Thyroid gland (tissue), 4 donors: ENCODE results near the gene MAPK1. TPM values are rescaled to one million over a fixed set of nuclear protein-coding genes. Genes with fewer than 3 reads are reported as not detected.

Experiments
- DNase-seq, 2 donors: peaks; one replicate each; pipeline ENCODE4 v3.0.0-alpha.2; 2019
- H3K27ac ChIP-seq, 3 donors: fragments of 200-600 bp; sonication (generic); 1 replicate in 2 of 3; 2 replicates in 1 of 3; pipeline ENCODE4 v1.5.1; 2016 to 2019; ENCODE audit warnings: mild to moderate bottlenecking in 1 of 3, moderate library complexity in 1 of 3
- H3K27me3 ChIP-seq: fragments of 200-600 bp; sonication (generic); one replicate; pipeline ENCODE4 v1.5.1; 2019
- H3K36me3 ChIP-seq, 2 donors: fragments of 200-600 bp; sonication (generic); one replicate each; pipeline ENCODE4 v1.5.1; 2016 to 2019
- H3K4me1 ChIP-seq, 2 donors: fragments of 200-600 bp; sonication (generic); one replicate each; pipeline ENCODE4 v1.5.1; 2017 to 2019
- H3K4me3 ChIP-seq, 3 donors: fragments of 200-600 bp; sonication (generic); replicated peaks in 1 of 3; 1 replicate in 2 of 3; 2 replicates in 1 of 3; pipeline ENCODE4 v1.5.1; 2016; ENCODE audit warnings: mild to moderate bottlenecking in 1 of 3
- H3K9me3 ChIP-seq: fragments of 200-600 bp; sonication (generic); one replicate; pipeline ENCODE4 v1.5.1; 2017
- CTCF ChIP-seq, 6 experiments: fragments of 200-600 bp in 3 of 6; fragments of 450-650 bp in 3 of 6; sonication (generic) in 3 of 6; IDR thresholded peaks; one replicate each; pipeline ENCODE4 v1.5.1; 2016 to 2019; ENCODE audit warnings: antibody characterized with exemption in 6 of 6, mild to moderate bottlenecking in 2 of 6, inconsistent platforms in 1 of 6, moderate library complexity in 1 of 6
- POLR2A ChIP-seq, 2 donors: fragments of 450-650 bp; IDR thresholded peaks; one replicate each; pipeline ENCODE4 v1.6.1; 2017; ENCODE audit warnings: antibody characterized with exemption in 2 of 2, mild to moderate bottlenecking in 2 of 2, moderate library complexity in 1 of 2
- WGBS, 2 donors: methylation state at CpG; one replicate each; pipeline ENCODE4 v1.1.5; 2017; 5-methylcytosine and 5-hydroxymethylcytosine counted together
- intact Hi-C: fragments of 100-400 bp; cut with DNase I; formaldehyde crosslinking; loops from one replicate; pipeline ENCODE4 v1.15.1; 2023
- total RNA-seq, 4 donors: library from RNA; depleted of rRNA; stranded (reverse); fragments of >200 nt; gene quantifications; one replicate each; pipeline ENCODE4 v1.2.3, GENCODE V29; 2016

Gene MAPK1
- total RNA-seq, 4 donors from 2014 or later: 83.1 to 145 (median 97.9) TPM

GRCh38 chr22:21764038-21764804, 103.2 kb downstream of the MAPK1 start:
- H3K4me3 ChIP-seq: no peak overlapping the region
- TF ChIP-seq CTCF (IDR thresholded peaks at IDR 0.05) (no peak), POLR2A (IDR thresholded peaks at IDR 0.05) (no peak)
- H3K36me3 ChIP-seq: peaks cover 72 to 80% of the 10 kb centered on the region in 2 donors
- H3K27me3 ChIP-seq: no peaks in the 10 kb centered on the region
- intact Hi-C loops: no loop called here
- 87 to 94% methylated on average over 9 of the region's 9 CpGs for WGBS, 2 donors
- no peak for DNase-seq
- no peaks in the 10 kb centered on the region for H3K4me1 ChIP-seq
- H3K9me3 ChIP-seq: no peaks in the 10 kb centered on the region
- H3K27ac ChIP-seq: no peak overlapping the region

GRCh38 chr22:21762712-21763581, 104.5 kb downstream of the MAPK1 start:
- WGBS, 2 donors: 85 to 87% methylated on average over 13 of the region's 13 CpGs

GRCh38 chr22:21761994-21762680, 105.3 kb downstream of the MAPK1 start:
- 91 to 94% methylated on average over 15 of the region's 15 CpGs for WGBS, 2 donors
- Histone ChIP-seq H3K36me3 (peaks cover 51 to 63% of the 10 kb centered on the region in 2 donors), H3K9me3 (no peaks in the 10 kb centered on the region), H3K4me3 (no peak overlapping the region), H3K4me1 (no peaks in the 10 kb centered on the region), H3K27ac (no peak overlapping the region), H3K27me3 (no peaks in the 10 kb centered on the region)
- no peak for DNase-seq
- no peak for TF ChIP-seq CTCF (IDR thresholded peaks at IDR 0.05)
- TF ChIP-seq POLR2A (IDR thresholded peaks at IDR 0.05): no peak
- intact Hi-C loops: no loop called here

More at GRCh38 chr22:21762712-21763581, 104.5 kb downstream of the MAPK1 start:
- H3K27ac ChIP-seq: no peak overlapping the region
- peaks cover 59 to 69% of the 10 kb centered on the region in 2 donors for H3K36me3 ChIP-seq
- H3K9me3 ChIP-seq: no peaks in the 10 kb centered on the region
- no peaks in the 10 kb centered on the region for H3K27me3 ChIP-seq
- DNase-seq: no peak
- no peak overlapping the region for H3K4me3 ChIP-seq
- TF ChIP-seq CTCF (IDR thresholded peaks at IDR 0.05): no peak
- TF ChIP-seq POLR2A (IDR thresholded peaks at IDR 0.05): no peak
- H3K4me1 ChIP-seq: no peaks in the 10 kb centered on the region
- intact Hi-C loops: no loop called here

- H3K9me3 ChIP-seq: no peaks in the 10 kb centered on the region
- H3K4me3 ChIP-seq: no peak overlapping the region
- no peak overlapping the region for H3K27ac ChIP-seq
- H3K4me1 ChIP-seq: no peaks in the 10 kb centered on the region
- TF ChIP-seq CTCF (IDR thresholded peaks at IDR 0.05): no peak
- no peak for TF ChIP-seq POLR2A (IDR thresholded peaks at IDR 0.05)
- no peaks in the 10 kb centered on the region for H3K27me3 ChIP-seq
- 96 to 100% methylated on average over 2 of the region's 2 CpGs for WGBS, 2 donors
- peaks cover 41 to 52% of the 10 kb centered on the region in 2 donors for H3K36me3 ChIP-seq
- intact Hi-C loops: no loop called here
- DNase-seq: no peak
Measured at GRCh38 chr22:21761086-21761485, 106.4 kb downstream of the MAPK1 start.
